ENCODE measurements around the gene EP400.

The EP400 gene

GRCh38 chr12:132074216-132074615 is 124.5 kb downstream of the EP400 start:
- no peak for DNase-seq (ENCODE audit: low spot score)
- TF ChIP-seq CTCF (IDR thresholded peaks at IDR 0.05; ENCODE audit: extremely low read depth, insufficient read depth, missing control alignments), result no peak
- in situ Hi-C loops (cut with MboI; ENCODE audit: low pct_unique_long_range_greater_than_20kb, low sequenced_read_pairs, unreplicated experiment), result no loop called here

GRCh38 chr12:132075026-132075713 is 125.4 kb downstream of the EP400 start:
- in situ Hi-C loops (cut with MboI; ENCODE audit: low pct_unique_long_range_greater_than_20kb, low sequenced_read_pairs, unreplicated experiment), result no loop called here
- peak; percentile 19 for TF ChIP-seq CTCF (IDR thresholded peaks at IDR 0.05; ENCODE audit: extremely low read depth, insufficient read depth, missing control alignments)
- DNase-seq (ENCODE audit: low spot score), result no peak

GRCh38 chr12:132075714-132076553 is 126.2 kb downstream of the EP400 start:
- no peak for DNase-seq (ENCODE audit: low spot score)
- in situ Hi-C loops (cut with MboI; ENCODE audit: low pct_unique_long_range_greater_than_20kb, low sequenced_read_pairs, unreplicated experiment), result no loop called here
- TF ChIP-seq CTCF (IDR thresholded peaks at IDR 0.05; ENCODE audit: extremely low read depth, insufficient read depth, missing control alignments), result no peak

DNA sequence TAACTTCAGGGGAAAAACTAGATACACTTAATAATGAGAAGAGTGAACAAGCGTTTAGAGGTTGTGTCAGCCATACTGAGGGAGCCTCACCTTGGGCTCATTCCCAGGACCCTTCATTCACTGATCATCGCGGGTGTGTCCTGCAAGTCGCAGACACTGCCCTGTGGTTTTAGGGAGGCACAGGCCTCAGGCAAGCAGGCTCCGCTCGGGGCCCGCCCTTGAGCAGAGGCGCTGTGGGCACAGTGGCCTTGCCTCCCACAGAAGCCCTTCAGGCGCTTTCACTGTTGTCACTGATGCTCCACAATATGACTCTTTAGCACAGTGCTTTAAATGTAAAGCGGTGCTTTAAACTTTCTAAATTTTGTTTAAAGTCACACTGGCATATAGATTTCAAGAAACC is 127.0 kb downstream of the EP400 start:
- in situ Hi-C loops (cut with MboI; ENCODE audit: low pct_unique_long_range_greater_than_20kb, low sequenced_read_pairs, unreplicated experiment), result no loop called here
- TF ChIP-seq CTCF (IDR thresholded peaks at IDR 0.05; ENCODE audit: extremely low read depth, insufficient read depth, missing control alignments), result no peak
- no peak for DNase-seq (ENCODE audit: low spot score)

GRCh38 chr12:132077322-132078100 is 127.8 kb downstream of the EP400 start:
- DNase-seq (ENCODE audit: low spot score), result no peak
- in situ Hi-C loops (cut with MboI; ENCODE audit: low pct_unique_long_range_greater_than_20kb, low sequenced_read_pairs, unreplicated experiment), result no loop called here

More at GRCh38 chr12:132077322-132078100, 127.8 kb downstream of the EP400 start:
- no peak for TF ChIP-seq CTCF (IDR thresholded peaks at IDR 0.05; ENCODE audit: extremely low read depth, insufficient read depth, missing control alignments)
